ENCODE results near the gene FGB. TPM values are rescaled to one million over a fixed set of nuclear protein-coding genes. Genes with fewer than 3 reads are reported as not detected.

FGB gene
- total and polyA plus RNA-seq, 2 of the 13 experiments (the other 11 are each of a cell fraction or from before 2014, with no cell fraction given), result 226 to 784 TPM

GRCh38 chr4:154604696-154605200 is 41.9 kb downstream of the FGB start:
- no peak overlapping the region for H3K4me3 ChIP-seq (replicated peaks in 1 of 3; ENCODE audit: insufficient read depth in 1 of 3, low read depth in 2 of 3, low read length in 3 of 3)
- 86% methylated on average over 4 of the region's 4 CpGs for WGBS (ENCODE audit: low lambda C conversion rate)
- intact Hi-C loops (cut with micrococcal nuclease; ENCODE audit: unreplicated experiment) (no loop called here), in situ Hi-C loops (cut with HindIII; ENCODE audit: extremely low pct_ligation_motif_present, low pct_unique_long_range_greater_than_20kb) (no loop called here)
- H3K9ac ChIP-seq (ENCODE audit: insufficient read depth, low read depth, low read length), result no peak overlapping the region
- H3K4me2 ChIP-seq (ENCODE audit: low read depth, low read length), result no peak overlapping the region
- BruUV-seq (replicated peaks), result no TSS peak
- H3K79me2 ChIP-seq (ENCODE audit: insufficient read depth, low read length), result peaks cover 21% of the 10 kb centered on the region
- H3K27me3 ChIP-seq (ENCODE audit: control insufficient read depth in 1 of 2, insufficient read depth in 2 of 2, low read length in 2 of 2), result no peaks in the 10 kb centered on the region
- H2AFZ ChIP-seq (ENCODE audit: low read length), result no peak overlapping the region
- ATAC-seq (no peak), FAIRE-seq (no peak), DNase-seq (ENCODE audit: low spot score) (no peak)
- H3K4me1 ChIP-seq (ENCODE audit: insufficient read depth, low read length), result peaks cover 89% of the 10 kb centered on the region
- H4K20me1 ChIP-seq (ENCODE audit: insufficient read depth, low read length), result no peaks in the 10 kb centered on the region; the same call in 1 of the 2 replicates
- no peaks in the 10 kb centered on the region for H3K9me3 ChIP-seq (ENCODE audit: low read length)
- H3K36me3 ChIP-seq (replicated peaks in 1 of 2; ENCODE audit: control insufficient read depth in 1 of 2, insufficient read depth in 2 of 2, low read length in 2 of 2), result peaks cover 2 to 44% of the 10 kb centered on the region in 2 experiments; a peak in 4 of 5 replicates
- CTCF ChIA-PET (ENCODE audit: low intra/inter-chr PET ratio, low total read pairs), result no interaction called here
- H3K27ac ChIP-seq (ENCODE audit: extremely low read length, insufficient read depth, low read length), result no peak overlapping the region
- no peak for TF ChIP-seq ZNF296 (CRISPR knock-in tag; conservative IDR thresholded peaks at IDR 0.05)
- TF ChIP-seq GMEB1 (CRISPR knock-in tag; IDR thresholded peaks at IDR 0.05; ENCODE audit: borderline replicate concordance), result no peak
- peak; percentile 86 for TF ChIP-seq RBFOX2 (IDR thresholded peaks at IDR 0.05; ENCODE audit: low read depth, low read length)
- TF ChIP-seq POLR2A (IDR thresholded peaks at IDR 0.05; ENCODE audit: insufficient read depth in 1 of 2, low read depth in 2 of 2, low read length in 2 of 2), result 0 out of 4 replicates have a peak, but pooled peaks of 1 of the 2 experiments have one; percentile 1
- TF ChIP-seq AGO2 (optimal IDR thresholded peaks at IDR 0.05; ENCODE audit: low read depth, low read length), result peak; percentile 48
- TF ChIP-seq FIP1L1 (IDR thresholded peaks at IDR 0.05; ENCODE audit: borderline replicate concordance, insufficient read depth, low read depth, low read length), result no peak
- no peak for TF ChIP-seq HHEX (CRISPR knock-in tag; IDR thresholded peaks at IDR 0.05)
- TF ChIP-seq PRDM15 (CRISPR knock-in tag; IDR thresholded peaks at IDR 0.05), result peak; percentile 80; the same call in 1 of the 2 replicates
- 0 out of 2 replicates have a peak, but pooled peaks have one; percentile 10 for TF ChIP-seq POLR2AphosphoS2 (IDR thresholded peaks at IDR 0.05; ENCODE audit: low read depth, low read length)
- 0 out of 2 replicates have a peak, but pooled peaks have one; percentile 29 for TF ChIP-seq POLR2AphosphoS5 (IDR thresholded peaks at IDR 0.05; ENCODE audit: low read depth, low read length)
- TF ChIP-seq TFE3 (CRISPR knock-in tag; IDR thresholded peaks at IDR 0.05), result no peak
- TF ChIP-seq WIZ (CRISPR knock-in tag; IDR thresholded peaks at IDR 0.05), result no peak
- POLR2A ChIA-PET, result interaction anchor here (0.9 to 15.2 kb wide), 9 partner anchors 6 to 45 kb away, joined by 3 to 468 read pairs (median 24); partner anchors contain the start of genes FGA and FGG
